NCI-H524 treated with DMSO at 0.1 percent for 48 hours (cell line): ENCODE data around the gene RBBP8NL.
A peak's percentile ranks its signal among the peaks of the same experiment; 100 is the strongest.

Experiments
- DNase-seq: peaks from one replicate; lab custom pipeline; 2025; lab: John Stamatoyannopoulos, UW

RBBP8NL gene

GRCh38 chr20:62422636-62423325 lies 4.6 kb downstream of the RBBP8NL start:
- no peak for DNase-seq

GRCh38 chr20:62421716-62421990 lies 5.7 kb downstream of the RBBP8NL start:
- no peak for DNase-seq

- no peak for DNase-seq
These were observed 6.3 kb downstream of the RBBP8NL start for GRCh38 chr20:62420846-62421715.

DNA sequence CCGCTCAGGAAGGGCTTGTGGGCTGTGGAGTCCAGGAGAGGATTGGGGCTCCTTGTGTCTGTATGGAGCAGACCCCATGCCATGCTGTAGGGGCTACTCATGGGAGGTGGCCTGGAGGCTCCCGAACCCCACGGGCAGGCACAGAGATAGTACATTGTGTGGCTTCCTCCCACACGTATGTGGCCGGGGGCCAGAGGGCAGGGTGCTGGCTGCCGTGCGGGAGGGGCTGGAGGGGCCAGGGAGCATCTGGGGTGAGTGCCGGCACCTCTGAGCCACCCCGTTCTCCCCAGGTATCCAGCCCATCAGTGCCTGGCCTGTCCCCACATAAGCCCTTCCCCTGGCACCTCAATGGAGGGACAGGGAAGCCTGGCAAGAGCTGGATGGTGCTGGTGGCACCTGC lies 7.6 kb downstream of the RBBP8NL start:
- DNase-seq: no peak

GRCh38 chr20:62418709-62419487 lies 8.4 kb downstream of the RBBP8NL start:
- no peak for DNase-seq

GRCh38 chr20:62417981-62418708 lies 9.2 kb downstream of the RBBP8NL start:
- no peak for DNase-seq

- no peak for DNase-seq
These were observed 10.4 kb downstream of the RBBP8NL start for GRCh38 chr20:62416651-62417637.

DNA sequence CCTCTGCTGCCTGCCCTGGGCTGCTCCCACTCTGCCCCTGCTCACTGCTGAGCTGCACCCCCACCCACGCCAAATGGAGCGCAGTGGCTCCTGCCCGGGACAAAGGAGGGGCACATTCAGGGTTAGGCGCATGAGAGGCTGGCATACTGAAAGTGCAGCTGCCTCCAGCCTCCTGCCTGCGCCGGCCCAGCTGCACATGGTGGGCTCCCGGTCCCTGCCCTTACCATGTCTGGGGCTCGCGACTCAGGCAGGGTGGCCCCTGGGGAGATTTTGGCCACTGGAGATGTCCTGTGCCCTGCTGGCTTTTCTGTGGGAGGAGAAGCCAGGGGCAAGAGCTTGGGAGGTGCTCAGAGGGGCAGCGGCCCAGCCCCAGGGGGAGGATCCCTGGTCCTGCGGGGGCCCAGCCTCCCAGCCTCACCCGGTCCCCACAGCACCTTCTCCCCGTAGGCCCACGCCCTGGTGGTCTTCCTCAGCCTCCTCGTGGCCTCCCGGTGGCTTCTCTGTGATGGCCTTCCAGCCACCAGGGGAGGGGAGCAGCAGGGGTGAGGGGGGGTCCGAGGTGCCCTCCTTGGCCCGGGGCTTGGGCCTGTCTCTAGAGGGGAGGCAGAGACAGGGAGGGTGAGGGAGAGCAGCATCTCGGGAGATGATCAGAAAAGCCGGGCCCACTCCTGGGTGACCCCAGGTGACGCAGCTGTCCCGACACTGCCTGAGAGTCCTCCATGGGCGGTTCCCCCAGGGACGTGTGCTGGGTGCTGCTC lies 11.8 kb downstream of the RBBP8NL start:
- no peak for DNase-seq

DNA sequence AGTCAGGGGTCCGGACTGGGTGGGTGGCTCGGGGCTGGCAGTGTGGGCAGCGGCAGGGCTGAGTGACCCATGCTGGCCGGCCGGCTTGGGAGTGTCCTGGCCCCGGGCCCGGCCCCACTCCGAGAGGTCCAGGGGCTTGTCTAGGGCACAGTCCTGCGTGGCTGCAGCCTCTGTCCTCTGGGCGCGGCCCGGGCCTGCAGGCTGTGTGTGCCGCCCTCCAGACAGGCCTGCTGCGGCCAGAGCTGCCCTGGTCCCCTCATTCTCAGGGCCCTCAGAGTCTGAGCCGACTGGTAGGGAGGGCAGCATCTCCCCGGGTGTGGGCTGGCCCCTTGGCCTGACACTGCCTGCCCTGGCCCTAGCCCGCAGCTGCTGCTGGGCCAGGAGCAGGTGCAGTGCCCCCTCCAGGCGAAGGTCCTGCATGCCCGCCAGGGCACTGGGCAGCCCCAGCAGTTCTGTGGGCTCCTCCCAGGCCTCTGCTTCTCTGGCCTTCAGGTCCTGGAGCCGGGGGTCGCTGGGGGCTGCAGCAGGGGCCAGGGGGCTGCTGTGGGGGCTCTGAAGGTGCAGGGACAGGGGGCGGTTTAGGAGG lies 13.3 kb downstream of the RBBP8NL start:
- DNase-seq: no peak

- no peak for DNase-seq
These were observed 14.2 kb downstream of the RBBP8NL start for GRCh38 chr20:62413025-62413570.

- no peak for DNase-seq
These were observed 14.9 kb downstream of the RBBP8NL start for GRCh38 chr20:62412194-62413024.

GRCh38 chr20:62411479-62412193 lies 15.7 kb downstream of the RBBP8NL start:
- DNase-seq: no peak

GRCh38 chr20:62410746-62411478 lies 16.4 kb downstream of the RBBP8NL start:
- DNase-seq: no peak

GRCh38 chr20:62409931-62410745 lies 17.2 kb downstream of the RBBP8NL start:
- peak; percentile 36 for DNase-seq

GRCh38 chr20:62409086-62409853 lies 18.1 kb downstream of the RBBP8NL start:
- DNase-seq: no peak

- DNase-seq: no peak
These were observed 18.7 kb downstream of the RBBP8NL start for GRCh38 chr20:62408640-62409039.
